Dermis microvascular lymphatic vessel endothelial cell (primary cell): Measurements from ENCODE around the gene LRRC1. TPM values are rescaled to one million over a fixed set of nuclear protein-coding genes. Genes with fewer than 3 reads are reported as not detected.
"Not testable (repeated sequence)": the region's sequence is repeated elsewhere in the genome, so short reads cannot be mapped to it uniquely, and the experiment has no call there.

Source experiments
- DNase-seq, 2 donors: peaks; one replicate each; pipeline versions ENCODE4 v3.0.0 to v3.0.0-alpha.2; 2010; ENCODE audit warnings: low read depth in 2 of 2
- total RNA-seq: library from RNA; depleted of rRNA; stranded (reverse); fragments of >200 nt; gene quantifications from 2 replicates; pipeline ENCODE4 v1.2.1, GENCODE V29; 2014

LRRC1 gene
- total RNA-seq: 40.2 and 59.9 TPM in 2 replicates

GRCh38 chr6:53794720-53795339 is at the start of gene LRRC1:
Gene LRRC1, plus strand, starts transcription at chr6:53795005. Its CDS starts 252 bp downstream, at chr6:53795257.
- DNase-seq: peak; percentile 81 to 93

DNA sequence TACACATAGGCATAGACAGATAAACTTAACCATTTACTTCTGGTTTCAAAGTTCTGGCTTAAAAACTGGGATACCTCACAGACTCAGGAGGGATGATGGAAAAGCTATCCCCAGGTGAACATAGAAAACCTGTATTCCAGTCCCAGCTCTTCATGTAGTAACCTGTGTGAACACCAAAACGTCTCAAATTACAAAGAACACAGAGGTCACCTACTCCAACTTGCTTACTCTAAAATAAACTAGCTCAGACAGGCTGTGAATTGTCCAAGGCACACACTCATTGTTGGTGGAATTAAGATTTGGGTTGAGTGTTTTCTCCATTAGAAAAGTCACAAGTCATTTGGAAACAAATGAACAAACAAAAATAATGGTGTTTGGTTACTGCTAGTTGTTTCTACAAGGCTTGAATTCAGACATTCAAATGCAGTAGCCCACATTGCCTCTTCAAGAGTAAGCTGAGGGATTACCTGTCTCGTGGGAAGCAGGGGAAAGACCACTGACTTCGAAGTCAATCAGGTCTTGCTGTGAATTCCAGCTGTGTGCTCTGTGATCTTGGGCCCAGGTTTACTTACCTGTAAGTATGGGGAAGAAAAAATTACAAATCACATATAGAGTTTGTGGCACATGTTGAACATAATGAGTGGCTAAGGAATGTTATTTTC is 48.2 kb upstream of the LRRC1 start:
- DNase-seq: no peak

- DNase-seq: no peak
Measured at GRCh38 chr6:53750052-53750650, 44.7 kb upstream of the LRRC1 start.

- DNase-seq: no peak
Measured at GRCh38 chr6:53751417-53751816, 43.4 kb upstream of the LRRC1 start.

DNA sequence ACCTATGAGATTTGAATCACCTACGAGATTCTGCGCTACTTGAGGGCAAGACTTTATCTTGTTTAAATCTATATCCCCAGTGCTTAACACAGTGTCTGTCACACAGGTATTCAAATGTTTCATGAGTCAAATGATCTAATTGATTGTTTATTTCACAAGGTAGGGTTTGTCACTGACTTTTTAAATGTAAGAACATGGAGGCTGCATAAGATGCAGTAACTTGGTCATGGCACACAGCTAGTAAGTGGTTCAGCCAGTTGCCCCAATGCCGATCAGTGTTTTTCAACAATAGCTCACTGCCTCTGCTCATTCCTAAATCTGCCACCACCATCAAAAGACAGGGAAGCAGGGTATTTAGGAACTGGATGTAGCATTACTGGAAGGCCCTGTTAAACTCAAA is 42.4 kb upstream of the LRRC1 start:
- DNase-seq: no peak

GRCh38 chr6:53752856-53753255 is 41.9 kb upstream of the LRRC1 start:
- DNase-seq: peak; percentile 16 to 36

GRCh38 chr6:53754330-53754729 is 40.5 kb upstream of the LRRC1 start:
- DNase-seq: no peak

DNA sequence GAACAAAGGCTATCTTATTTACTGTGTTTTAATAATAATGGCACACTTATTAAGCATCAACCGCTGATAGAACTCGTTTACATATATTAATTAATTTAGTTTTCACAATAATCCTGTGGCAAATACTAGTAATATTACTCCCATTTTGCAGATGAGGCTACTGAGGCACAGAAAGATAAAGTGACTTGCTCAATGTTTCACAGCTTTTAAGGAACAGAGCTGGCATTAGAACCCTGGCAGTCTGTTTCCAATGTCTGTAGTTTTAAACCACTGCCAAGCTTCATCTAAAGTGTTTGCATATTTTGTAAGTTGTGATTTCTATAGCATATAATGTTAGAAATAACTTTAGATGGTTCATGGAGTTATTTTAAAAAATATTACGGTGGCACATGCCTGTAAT is 38.4 kb upstream of the LRRC1 start:
- no peak for DNase-seq

- DNase-seq: no peak
Measured at GRCh38 chr6:53758496-53758895, 36.3 kb upstream of the LRRC1 start.

DNA sequence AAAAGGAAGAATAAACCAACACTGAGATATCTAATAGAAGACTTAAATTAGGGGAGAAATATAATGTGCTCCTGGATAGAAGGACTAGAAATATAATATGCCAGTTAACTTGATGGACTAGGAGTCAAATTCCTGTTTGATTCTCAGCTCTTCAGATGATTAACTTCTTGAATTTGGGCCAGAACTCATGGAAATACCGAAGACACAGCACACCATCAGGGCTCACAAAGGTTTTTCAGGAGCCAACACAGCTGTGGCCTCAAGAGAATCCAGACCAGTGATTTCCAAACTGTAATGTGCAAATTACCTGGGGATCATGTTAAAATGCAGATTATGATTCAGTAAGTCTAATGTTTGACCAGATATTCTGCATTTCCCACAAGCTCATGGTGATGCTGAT is 33.8 kb upstream of the LRRC1 start:
- DNase-seq: no peak

DNA sequence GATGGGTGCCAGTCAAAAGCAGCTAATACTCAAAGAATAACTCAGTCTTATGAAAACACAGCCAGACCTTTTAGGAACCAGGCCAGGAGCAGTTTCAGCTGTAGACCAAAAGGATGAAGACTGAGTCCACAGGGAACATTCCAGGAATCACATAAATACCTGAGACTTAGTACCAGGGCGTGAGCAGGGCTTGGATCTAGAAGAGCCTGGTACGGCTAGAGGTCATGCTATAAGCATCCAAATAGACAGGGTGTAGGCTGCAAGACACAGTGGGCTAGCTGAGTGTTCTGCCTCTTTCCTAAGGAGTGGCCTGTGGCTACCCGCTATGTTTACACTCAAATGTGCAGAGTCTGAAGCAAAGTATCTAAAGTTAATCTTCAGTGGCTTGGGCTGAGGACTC is 29.5 kb upstream of the LRRC1 start:
- no peak for DNase-seq

- no peak for DNase-seq
Measured at GRCh38 chr6:53766930-53767329, 27.9 kb upstream of the LRRC1 start.

DNA sequence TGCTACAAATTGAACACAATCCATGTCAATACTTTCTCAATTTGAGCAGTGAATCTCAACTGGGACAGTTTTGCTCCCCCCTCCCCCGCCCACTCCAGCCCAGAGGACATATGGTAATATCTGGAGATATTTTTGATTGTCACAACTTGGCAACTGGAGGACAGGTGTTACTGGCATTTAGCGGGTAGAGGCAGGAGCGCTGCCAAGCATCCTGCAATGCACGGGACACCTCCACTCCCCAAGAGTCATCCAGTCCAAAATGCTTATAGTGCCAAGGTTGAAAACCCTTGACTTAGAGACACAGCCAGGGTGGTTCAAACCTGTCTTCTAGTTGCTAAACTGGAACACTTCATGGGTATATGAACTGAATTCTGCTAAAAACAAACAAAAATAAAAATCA is 26.9 kb upstream of the LRRC1 start:
- no peak for DNase-seq

DNA sequence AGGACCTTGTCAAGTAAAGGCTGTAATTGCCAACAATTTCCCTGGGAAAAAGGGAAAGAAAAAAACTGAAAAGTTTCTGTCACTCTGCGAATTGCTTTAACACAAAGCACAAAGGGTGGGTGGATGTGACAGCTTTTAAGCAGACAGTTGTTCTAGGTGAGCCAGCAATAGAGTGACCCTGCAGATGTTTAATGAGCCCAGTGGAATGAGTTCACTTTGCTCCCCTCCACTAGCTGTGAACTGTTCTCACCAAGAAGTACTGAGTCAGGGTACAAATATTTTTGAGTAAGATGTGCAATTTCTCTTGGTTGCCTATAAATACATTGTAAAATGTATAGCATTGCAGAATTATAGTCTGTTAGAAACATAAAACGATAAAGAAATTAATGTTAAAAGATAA is 26.2 kb upstream of the LRRC1 start:
- DNase-seq: no peak

DNA sequence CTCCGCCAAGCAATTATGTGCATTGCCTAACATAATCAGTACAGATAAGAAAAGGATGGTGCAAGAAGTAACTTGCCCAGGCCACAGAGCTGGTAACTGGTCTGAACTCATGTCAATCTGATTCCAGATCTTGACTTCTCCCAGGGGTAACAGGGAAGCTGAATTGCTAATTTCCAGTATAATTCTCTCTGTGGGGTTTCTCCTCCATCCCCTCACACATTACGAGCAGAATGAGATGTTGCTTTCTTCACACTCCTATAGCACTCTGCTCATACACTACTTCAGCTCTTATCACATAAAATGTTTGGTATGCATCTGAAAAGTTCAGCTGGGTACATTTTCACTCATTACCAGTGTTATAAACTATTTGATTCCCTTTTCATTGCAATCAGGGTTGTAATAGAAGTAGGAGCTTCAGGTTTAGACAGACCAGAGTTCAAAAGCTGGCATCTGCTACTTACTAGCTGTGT is 24.0 kb upstream of the LRRC1 start:
- no peak for DNase-seq

- DNase-seq: no peak
Measured at GRCh38 chr6:53771785-53772624, 22.8 kb upstream of the LRRC1 start.

DNA sequence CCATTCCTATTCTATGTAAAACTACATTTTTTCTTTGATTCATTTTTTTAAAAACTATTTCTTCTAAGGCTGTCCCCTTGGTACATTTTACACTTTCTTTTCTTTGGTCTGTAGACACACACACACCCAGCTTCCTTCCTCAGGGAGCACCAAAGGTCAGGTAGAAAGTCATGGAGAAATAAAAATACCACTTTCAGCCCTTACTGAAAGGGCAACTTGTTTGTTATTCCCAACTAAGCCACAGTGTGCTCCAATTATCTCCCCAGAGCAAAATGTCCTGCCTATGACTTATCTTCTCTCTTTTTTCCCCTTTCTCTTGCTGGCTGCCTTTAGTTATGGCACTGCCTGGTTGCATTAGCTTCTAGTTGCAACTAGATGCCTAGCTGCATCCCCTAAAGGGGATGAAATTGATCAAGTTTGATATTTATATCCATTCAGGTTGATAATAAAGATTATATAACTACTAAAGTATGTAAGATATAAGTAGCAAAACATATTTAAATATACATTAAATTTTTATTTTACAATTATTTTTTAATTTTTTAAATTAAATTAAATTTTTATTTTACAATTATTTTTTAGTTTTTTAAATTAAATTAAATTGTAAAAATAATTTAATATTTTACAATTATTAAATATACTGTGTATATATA is 21.6 kb upstream of the LRRC1 start:
- DNase-seq: no peak

DNA sequence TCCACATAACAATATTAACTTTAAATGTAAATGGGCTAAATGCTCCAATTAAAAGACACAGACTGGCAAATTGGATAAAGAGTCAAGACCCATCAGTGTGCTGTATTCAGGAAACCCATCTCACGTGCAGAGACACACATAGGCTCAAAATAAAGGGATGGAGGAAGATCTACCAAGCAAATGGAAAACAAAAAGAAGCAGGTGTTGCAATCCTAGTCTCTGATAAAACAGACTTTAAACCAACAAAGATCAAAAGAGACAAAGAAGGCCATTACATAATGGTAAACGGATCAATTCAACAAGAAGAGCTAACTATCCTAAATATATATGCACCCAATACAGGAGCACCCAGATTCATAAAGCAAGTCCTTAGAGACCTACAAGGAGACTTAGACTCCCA is 18.7 kb upstream of the LRRC1 start:
- DNase-seq: not testable (repeated sequence)

- DNase-seq: not testable (repeated sequence)
Measured at GRCh38 chr6:53784991-53785390, 9.8 kb upstream of the LRRC1 start.

GRCh38 chr6:53786832-53787231 is 8.0 kb upstream of the LRRC1 start:
- DNase-seq: no peak

DNA sequence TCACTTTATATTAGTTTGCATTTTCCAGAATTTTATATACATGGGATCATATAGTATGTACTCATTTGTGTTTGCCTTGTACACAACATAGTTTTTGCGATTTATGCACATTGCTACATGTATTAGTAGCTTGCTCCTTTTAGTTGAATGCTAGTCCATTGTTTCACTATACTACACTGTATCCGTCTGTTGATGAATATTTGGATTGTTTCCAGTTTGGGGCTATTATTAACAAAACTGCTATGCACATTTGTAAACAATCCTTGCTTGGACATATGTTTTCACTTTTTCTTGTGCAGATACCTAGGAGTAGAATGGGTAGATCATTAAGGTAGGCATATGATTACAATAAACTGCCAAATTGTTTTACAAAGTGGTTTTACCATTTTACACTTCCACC is 3.9 kb upstream of the LRRC1 start:
- peak in 1 of 2 donors; percentile 80 for DNase-seq

GRCh38 chr6:53792016-53792415 is 2.8 kb upstream of the LRRC1 start:
- DNase-seq: no peak
